ENCODE measurements around the gene TKTL1.

Gene TKTL1

DNA sequence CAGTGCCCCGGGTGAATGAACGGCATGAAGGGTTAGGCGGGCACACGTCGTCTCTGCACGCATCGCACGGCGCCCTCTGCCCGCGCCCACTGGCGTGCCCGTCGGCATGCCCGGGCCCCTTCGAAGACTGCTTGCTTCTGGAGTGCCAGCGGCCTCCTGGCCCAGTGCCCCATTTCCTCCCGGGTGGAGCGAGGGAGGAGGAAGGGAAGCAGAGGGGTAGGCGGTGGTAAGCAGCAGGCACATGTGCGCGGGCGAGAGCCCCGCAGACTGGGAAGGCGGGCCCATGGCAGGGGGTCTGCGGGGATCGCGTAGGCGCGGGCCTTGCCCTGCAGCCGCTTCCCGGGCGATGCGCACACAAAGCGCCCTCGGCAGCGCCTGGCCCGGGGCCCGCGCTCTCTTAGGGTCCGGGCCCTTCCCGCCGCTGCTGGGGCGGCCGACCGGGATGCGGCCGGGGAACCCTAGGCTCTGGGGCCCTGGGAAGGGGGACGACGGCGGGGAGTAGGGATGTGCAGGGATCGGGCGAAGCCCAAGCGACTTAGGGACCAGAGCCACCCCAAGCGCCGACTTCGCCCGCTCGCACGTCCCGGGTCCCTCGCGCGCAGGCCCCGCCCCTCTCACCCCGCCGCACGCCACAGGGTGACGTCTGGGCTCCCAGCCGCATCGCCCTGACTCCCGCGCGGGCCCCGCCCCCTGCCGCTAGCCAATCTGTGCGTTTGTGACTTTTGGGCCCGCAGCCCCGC lies 82.6 kb downstream of the TKTL1 start:
- DNase-seq (ENCODE audit: low read depth), result peak; percentile 72

DNA sequence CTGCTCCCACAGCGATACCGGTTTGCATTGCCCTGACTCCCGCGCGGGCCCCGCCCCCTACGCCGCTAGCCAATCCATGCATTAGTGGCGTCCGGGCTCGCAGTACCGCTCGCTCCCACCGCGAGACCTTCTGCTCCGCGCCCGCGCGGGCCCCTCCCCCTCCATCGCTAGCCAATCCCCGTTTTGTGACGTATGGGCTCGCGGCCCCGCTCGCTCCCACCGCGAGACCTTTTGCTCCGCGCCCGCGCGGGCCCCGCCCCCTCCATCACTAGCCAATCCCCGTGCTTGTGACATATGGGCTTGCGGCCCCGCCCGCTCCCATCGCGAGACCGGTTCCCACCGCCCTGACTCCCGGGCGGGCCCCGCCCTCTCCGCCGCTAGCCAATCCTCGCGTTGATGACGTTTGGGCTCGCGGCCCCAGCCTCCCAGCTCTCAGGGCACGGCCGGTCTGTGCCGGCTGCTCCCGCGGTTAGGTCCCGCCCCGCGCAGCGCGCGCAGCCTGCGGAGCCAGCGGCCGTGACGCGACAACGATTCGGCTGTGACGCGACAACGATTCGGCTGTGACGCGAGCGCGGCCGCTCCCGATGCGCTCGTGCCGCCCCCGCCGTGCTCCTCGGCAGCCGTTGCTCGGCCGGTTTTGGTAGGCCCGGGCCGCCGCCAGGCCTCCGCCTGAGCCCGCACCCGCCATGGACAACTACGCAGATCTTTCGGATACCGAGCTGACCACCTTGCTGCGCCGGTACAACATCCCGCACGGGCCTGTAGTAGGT lies 83.4 kb downstream of the TKTL1 start, which contains the start of gene EMD:
EMD (plus strand) TSS at position 497 of the 770 bp plus-strand sequence; CDS start at position 687, 190 bp downstream.
- DNase-seq (ENCODE audit: low read depth), result peak; percentile 79

DNA sequence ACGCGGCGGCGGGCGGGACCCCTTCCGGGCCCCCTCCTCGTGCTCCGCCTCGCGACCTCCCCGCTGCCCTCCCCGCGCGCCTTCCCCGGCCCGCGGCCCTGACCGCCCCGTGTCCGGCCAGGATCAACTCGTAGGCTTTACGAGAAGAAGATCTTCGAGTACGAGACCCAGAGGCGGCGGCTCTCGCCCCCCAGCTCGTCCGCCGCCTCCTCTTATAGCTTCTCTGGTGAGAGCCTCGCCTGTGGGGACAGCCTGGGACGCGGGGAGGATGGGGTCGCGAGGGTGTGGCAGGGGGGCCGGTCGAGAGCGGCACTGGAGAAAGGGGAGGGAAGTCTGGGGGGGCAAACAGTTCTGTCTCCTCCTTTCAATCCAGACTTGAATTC lies 84.0 kb downstream of the TKTL1 start:
- DNase-seq (ENCODE audit: low read depth), result no peak

Data from stimulated activated CD8-positive, alpha-beta memory T cell treated with anti-CD3 and anti-CD28 coated beads, Interleukin-15, amount 100 ng/mL, for 24 hours (primary cell).